GM20000 (cell line): ENCODE measurements around the gene LRMDA.

Source experiments
- DNase-seq: peaks from one replicate; pipeline ENCODE4 v3.0.0; 2012; ENCODE audit warnings: low spot score
- CTCF ChIP-seq: IDR thresholded peaks from 2 replicates; pipeline ENCODE4 v1.5.1; 2012; ENCODE audit warnings: mild to moderate bottlenecking, control low read depth; ENCODE audit errors: extremely low read depth, missing control alignments

Gene LRMDA

GRCh38 chr10:75430000-75430763 is 1.2 kb upstream of the LRMDA start:
- DNase-seq, result no peak

GRCh38 chr10:75432176-75432575 is 752 bp downstream of the LRMDA start:
- no peak for TF ChIP-seq CTCF

More at GRCh38 chr10:75430000-75430763, 1.2 kb upstream of the LRMDA start:
- TF ChIP-seq CTCF, result no peak

GRCh38 chr10:75432763-75433162 is 1.3 kb downstream of the LRMDA start:
- no peak for DNase-seq
- TF ChIP-seq CTCF, result no peak

More at GRCh38 chr10:75432176-75432575, 752 bp downstream of the LRMDA start:
- no peak for DNase-seq

GRCh38 chr10:75433216-75433615 is 1.8 kb downstream of the LRMDA start:
- no peak for TF ChIP-seq CTCF
- no peak for DNase-seq

GRCh38 chr10:75434291-75434690 is 2.9 kb downstream of the LRMDA start:
- DNase-seq, result no peak

GRCh38 chr10:75435291-75435690 is 3.9 kb downstream of the LRMDA start:
- TF ChIP-seq CTCF, result no peak
- no peak for DNase-seq

More at GRCh38 chr10:75434291-75434690, 2.9 kb downstream of the LRMDA start:
- TF ChIP-seq CTCF, result no peak

GRCh38 chr10:75436896-75437295 is 5.5 kb downstream of the LRMDA start:
- TF ChIP-seq CTCF, result no peak
- DNase-seq, result no peak
